GM21723 (cell line): ENCODE results near the gene RNF166.

ENCODE experiments used
- ATAC-seq: cut with Tn5 transposase; IDR thresholded peaks from one replicate; pipeline ENCODE4 v1.9.1; 2021; ENCODE audit warnings: mild to moderate bottlenecking, moderate library complexity; ENCODE audit not compliant: unreplicated experiment

Gene RNF166

GRCh38 chr16:88706229-88706964, at the start of gene RNF166, which contains the start of gene CTU2:
RNF166 (minus strand) TSS chr16:88706408; CDS start chr16:88706325, 83 bp downstream.
CTU2 (plus strand) TSS chr16:88706503; CDS start chr16:88706531, 28 bp downstream.
- peak; percentile 54 for ATAC-seq

- no peak for ATAC-seq
These were observed 48.9 kb upstream of the RNF166 start for GRCh38 chr16:88754912-88755744.

GRCh38 chr16:88754109-88754911, 48.1 kb upstream of the RNF166 start:
- ATAC-seq = no peak

GRCh38 chr16:88753602-88754001, 47.4 kb upstream of the RNF166 start:
- ATAC-seq = no peak

GRCh38 chr16:88753191-88753590, 47.0 kb upstream of the RNF166 start:
- ATAC-seq = no peak

- no peak for ATAC-seq
These were observed 46.3 kb upstream of the RNF166 start for GRCh38 chr16:88752386-88753002.

GRCh38 chr16:88750854-88751253, 44.6 kb upstream of the RNF166 start:
- no peak for ATAC-seq

GRCh38 chr16:88749358-88749757, 43.1 kb upstream of the RNF166 start:
- no peak for ATAC-seq

- no peak for ATAC-seq
These were observed 42.2 kb upstream of the RNF166 start for GRCh38 chr16:88748364-88748763.

- ATAC-seq = no peak
These were observed 41.5 kb upstream of the RNF166 start for GRCh38 chr16:88747588-88748301.

GRCh38 chr16:88746506-88746905, 40.3 kb upstream of the RNF166 start:
- ATAC-seq = no peak

- no peak for ATAC-seq
These were observed 38.6 kb upstream of the RNF166 start for GRCh38 chr16:88744577-88745521.

GRCh38 chr16:88743693-88744576, 37.7 kb upstream of the RNF166 start:
- no peak for ATAC-seq

GRCh38 chr16:88742896-88743605, 36.8 kb upstream of the RNF166 start:
- ATAC-seq = no peak

- ATAC-seq = no peak
These were observed 35.2 kb upstream of the RNF166 start for GRCh38 chr16:88741368-88741767.

- ATAC-seq = no peak
These were observed 34.5 kb upstream of the RNF166 start for GRCh38 chr16:88740727-88741055.

- no peak for ATAC-seq
These were observed 33.9 kb upstream of the RNF166 start for GRCh38 chr16:88739977-88740726.
